HEK293 (cell line): ENCODE results near the gene CATSPERZ.
A peak's percentile ranks its signal among the peaks of the same experiment; 100 is the strongest.

Source experiments
- CTCF ChIA-PET: fragments of 350-600 bp; formaldehyde crosslinking; extraction: SDS; loops from one replicate; lab custom pipeline; 2021; ENCODE audit warnings: antibody characterized with exemption; lab: Yijun Ruan, JAX
- POLR2A ChIA-PET: fragments of 300-600 bp; formaldehyde crosslinking; extraction: SDS; loops from one replicate; lab custom pipeline; 2020; ENCODE audit warnings: antibody characterized with exemption, inconsistent platforms; lab: Yijun Ruan, JAX
- H3K27ac ChIP-seq: fragments of 200-500 bp; sonication (Bioruptor generic); 2 replicates; pipeline ENCODE4 v1.5.1; 2014; ENCODE audit warnings: low read depth, low read length, control low read depth, inconsistent platforms; ENCODE audit errors: extremely low read depth
- H3K36me3 ChIP-seq, 2 experiments: fragments of 200-500 bp in 1 of 2; sonication (Bioruptor generic) in 1 of 2; 1 replicate in 1 of 2; 2 replicates in 1 of 2; pipeline ENCODE4 v1.5.1; 2014 to 2017; ENCODE audit warnings: inconsistent platforms in 2 of 2, low read length in 2 of 2; ENCODE audit not compliant: control insufficient read depth in 2 of 2, insufficient read depth in 1 of 2
- H3K4me1 ChIP-seq: fragments of 200-500 bp; sonication (Bioruptor generic); 2 replicates; pipeline ENCODE4 v1.5.1; 2014; ENCODE audit warnings: mild to moderate bottlenecking, low read length, inconsistent platforms; ENCODE audit not compliant: control insufficient read depth, insufficient read depth
- H3K4me3 ChIP-seq: 2 replicates; pipeline ENCODE4 v1.5.1; 2011; ENCODE audit warnings: low read depth, mild to moderate bottlenecking, control low read depth, low read length, moderate library complexity
- H3K9me3 ChIP-seq: fragments of 200-500 bp; sonication (Bioruptor generic); 2 replicates; pipeline ENCODE4 v1.5.1; 2014; ENCODE audit warnings: low read depth, low read length, inconsistent platforms; ENCODE audit not compliant: control insufficient read depth, insufficient read depth
- IKZF3 ChIP-seq: fragments of 450-650 bp; IDR thresholded peaks from 2 replicates; pipeline ENCODE4 v1.5.0; 2018; ENCODE audit warnings: missing biosample characterization, mild to moderate bottlenecking, missing genetic modification characterization, moderate library complexity
- KLF16 ChIP-seq: fragments of 450-650 bp; formaldehyde crosslinking; IDR thresholded peaks from 2 replicates; pipeline ENCODE4 v1.5.1; 2017; ENCODE audit warnings: missing biosample characterization, missing genetic modification characterization
- KLF8 ChIP-seq: fragments of 450-650 bp; formaldehyde crosslinking; IDR thresholded peaks from 2 replicates; pipeline ENCODE4 v1.5.1; 2016; ENCODE audit warnings: missing biosample characterization, missing genetic modification characterization
- SCRT1 ChIP-seq: fragments of 450-650 bp; formaldehyde crosslinking; IDR thresholded peaks from 2 replicates; pipeline ENCODE4 v1.5.1; 2016; ENCODE audit warnings: missing biosample characterization, missing genetic modification characterization, borderline replicate concordance
- SCRT2 ChIP-seq: fragments of 450-650 bp; formaldehyde crosslinking; IDR thresholded peaks from 2 replicates; pipeline ENCODE4 v1.5.1; 2016; ENCODE audit warnings: missing biosample characterization, missing genetic modification characterization
- SP2 ChIP-seq: fragments of 450-650 bp; formaldehyde crosslinking; IDR thresholded peaks from 2 replicates; pipeline ENCODE4 v1.5.1; 2016; ENCODE audit warnings: missing biosample characterization, missing genetic modification characterization
- ZIC2 ChIP-seq: fragments of 450-650 bp; formaldehyde crosslinking; IDR thresholded peaks from 2 replicates; pipeline ENCODE4 v1.5.1; 2016; ENCODE audit warnings: missing biosample characterization, missing genetic modification characterization
- ZNF10 ChIP-seq: fragments of 450-650 bp; formaldehyde crosslinking; IDR thresholded peaks from 2 replicates; pipeline ENCODE4 v1.5.1; 2017; ENCODE audit warnings: missing biosample characterization, missing genetic modification characterization
- ZNF114 ChIP-seq: fragments of 450-650 bp; formaldehyde crosslinking; IDR thresholded peaks from 2 replicates; pipeline ENCODE4 v1.5.0; 2017; ENCODE audit warnings: missing biosample characterization, missing genetic modification characterization
- ZNF19 ChIP-seq: fragments of 450-650 bp; formaldehyde crosslinking; IDR thresholded peaks from 2 replicates; pipeline ENCODE4; 2016; ENCODE audit warnings: missing biosample characterization, missing genetic modification characterization, low read depth
- ZNF280D ChIP-seq: fragments of 450-650 bp; formaldehyde crosslinking; IDR thresholded peaks from 2 replicates; pipeline ENCODE4 v1.5.1; 2016; ENCODE audit warnings: missing biosample characterization, missing genetic modification characterization
- ZNF335 ChIP-seq: fragments of 450-650 bp; formaldehyde crosslinking; conservative IDR thresholded peaks from 2 replicates; pipeline ENCODE4 v1.5.1; 2016; ENCODE audit warnings: missing biosample characterization, missing genetic modification characterization
- ZNF341 ChIP-seq: fragments of 450-650 bp; formaldehyde crosslinking; IDR thresholded peaks from 2 replicates; pipeline ENCODE4; 2016; ENCODE audit warnings: low read depth, missing biosample characterization, missing genetic modification characterization
- ZNF350 ChIP-seq: fragments of 450-650 bp; formaldehyde crosslinking; IDR thresholded peaks from 2 replicates; pipeline ENCODE4 v1.5.0; 2017; ENCODE audit warnings: missing biosample characterization, mild to moderate bottlenecking, missing genetic modification characterization
- ZNF391 ChIP-seq: fragments of 450-650 bp; formaldehyde crosslinking; IDR thresholded peaks from 2 replicates; pipeline ENCODE4 v1.5.1; 2016; ENCODE audit warnings: low read depth, missing biosample characterization, missing genetic modification characterization, borderline replicate concordance
- ZNF426 ChIP-seq: fragments of 450-650 bp; formaldehyde crosslinking; IDR thresholded peaks from 2 replicates; pipeline ENCODE4 v1.5.1; 2017; ENCODE audit warnings: missing biosample characterization, missing genetic modification characterization, mild to moderate bottlenecking, inconsistent platforms, moderate library complexity
- ZNF692 ChIP-seq: fragments of 450-650 bp; formaldehyde crosslinking; IDR thresholded peaks from 2 replicates; pipeline ENCODE4 v1.5.1; 2016; ENCODE audit warnings: missing biosample characterization, missing genetic modification characterization
- ZNF707 ChIP-seq: fragments of 450-650 bp; formaldehyde crosslinking; IDR thresholded peaks from 2 replicates; pipeline ENCODE4 v1.5.1; 2016; ENCODE audit warnings: missing biosample characterization, missing genetic modification characterization
- ZNF843 ChIP-seq: fragments of 450-650 bp; formaldehyde crosslinking; IDR thresholded peaks from 2 replicates; pipeline ENCODE4 v1.5.1; 2016; ENCODE audit warnings: missing biosample characterization, missing genetic modification characterization
- ZSCAN30 ChIP-seq: fragments of 450-650 bp; IDR thresholded peaks from 2 replicates; pipeline ENCODE4 v1.5.1; 2018; ENCODE audit warnings: missing biosample characterization, mild to moderate bottlenecking, missing genetic modification characterization, moderate library complexity
- TF ChIP-seq, protein P1 (sequence below): fragments of 450-650 bp; formaldehyde crosslinking; IDR thresholded peaks from 2 replicates; pipeline ENCODE4 v1.5.1; 2016; ENCODE audit warnings: missing biosample characterization, missing genetic modification characterization
- TF ChIP-seq, protein P2 (sequence below): fragments of 450-650 bp; formaldehyde crosslinking; IDR thresholded peaks from 2 replicates; pipeline ENCODE4 v1.5.1; 2016; ENCODE audit warnings: missing biosample characterization, missing genetic modification characterization
- TF ChIP-seq, protein P3 (sequence below): fragments of 450-650 bp; formaldehyde crosslinking; IDR thresholded peaks from 2 replicates; pipeline ENCODE4; 2016; ENCODE audit warnings: missing biosample characterization, missing genetic modification characterization

The CATSPERZ gene

GRCh38 chr11:64267207-64267945, 32.8 kb upstream of the CATSPERZ start:
- no peak overlapping the region; the same call in 1 of the 2 replicates for H3K27ac ChIP-seq
- CTCF ChIA-PET: interaction anchor here (0.6 to 6.8 kb wide), 6 partner anchors 16 to 383 kb away, joined by 3 to 81 read pairs (median 4); partner anchors contain the start of genes CATSPERZ, ESRRA and PLCB3
- peak; percentile 50 for TF ChIP-seq SCRT2 (tag by site-specific recombination)
- no peak for TF ChIP-seq ZNF707 (tag by site-specific recombination)
- no peak overlapping the region for H3K4me3 ChIP-seq
- no peaks in the 10 kb centered on the region for H3K9me3 ChIP-seq
- peaks cover 0 to 44% of the 10 kb centered on the region in 2 experiments; a peak in 1 of 3 replicates for H3K36me3 ChIP-seq
- POLR2A ChIA-PET: interaction anchor here (0.6 to 7.0 kb wide), 7 partner anchors 9 to 53 kb away, joined by 3 to 96 read pairs (median 5); partner anchors contain the start of genes BAD, FKBP2, GPR137 and PLCB3
- peaks cover 2% of the 10 kb centered on the region; the same call in 1 of the 2 replicates for H3K4me1 ChIP-seq

DNA sequence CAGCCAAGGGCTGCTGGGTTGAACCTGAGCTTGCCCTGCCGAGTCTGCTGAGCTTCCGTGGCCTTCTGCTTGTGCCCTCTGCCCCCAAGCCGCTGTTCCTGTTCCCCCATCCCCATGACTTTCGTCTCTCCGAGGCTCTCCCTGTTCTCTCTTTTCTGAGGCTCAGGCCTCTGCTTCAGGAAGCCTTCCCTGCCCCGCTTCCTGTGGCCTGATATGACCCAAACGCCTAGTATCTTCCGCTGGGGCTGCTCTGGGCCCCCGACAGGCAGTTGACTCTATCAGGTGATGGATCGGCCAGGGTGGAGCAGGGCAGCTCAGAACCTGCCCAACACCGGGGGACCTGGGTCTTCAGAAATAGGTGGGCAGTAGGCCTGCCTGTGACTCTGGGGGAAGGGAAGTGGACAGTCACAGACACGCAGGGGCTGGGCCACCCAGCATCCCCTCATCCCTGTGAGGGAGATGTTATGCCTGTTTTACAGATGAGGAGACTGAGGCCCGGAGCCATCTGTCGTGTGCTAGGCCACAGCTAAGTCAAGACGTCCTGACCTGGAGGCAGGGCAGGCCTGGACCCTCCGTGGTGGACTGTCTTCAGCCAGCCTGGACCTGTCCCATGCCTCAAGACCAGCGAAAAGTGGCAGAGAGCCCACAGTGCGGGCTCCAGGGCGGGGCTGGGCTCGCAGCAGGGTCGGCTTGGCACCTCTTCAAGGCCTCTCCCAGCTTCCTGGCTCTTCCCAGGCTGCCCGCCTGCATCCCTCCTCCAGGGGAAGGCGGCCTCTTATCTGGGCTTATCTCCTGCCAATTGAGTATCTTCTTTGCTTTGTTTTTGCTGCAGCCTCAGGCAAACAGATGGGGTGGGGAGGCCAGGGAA, 31.9 kb upstream of the CATSPERZ start:
- H3K4me3 ChIP-seq: no peak overlapping the region
- peak overlapping the region; percentile 83 for H3K27ac ChIP-seq
- POLR2A ChIA-PET: interaction anchor here (0.6 to 7.0 kb wide), 11 partner anchors 10 to 87 kb away, joined by 3 to 96 read pairs (median 5); partner anchors contain the start of genes BAD, FERMT3, FKBP2 and GPR137
- H3K4me1 ChIP-seq: peaks cover 2% of the 10 kb centered on the region; the same call in 1 of the 2 replicates
- no peaks in the 10 kb centered on the region for H3K9me3 ChIP-seq
- CTCF ChIA-PET: interaction anchor here (0.7 to 6.8 kb wide), 6 partner anchors 16 to 382 kb away, joined by 3 to 81 read pairs (median 4); partner anchors contain the start of genes CATSPERZ, ESRRA and PLCB3
- H3K36me3 ChIP-seq: peaks cover 0 to 39% of the 10 kb centered on the region in 2 experiments; a peak in 1 of 3 replicates
- no peak for TF ChIP-seq ZNF114 (tag by site-specific recombination)
- no peak for TF ChIP-seq ZNF843 (tag by site-specific recombination)
- peak; percentile 16; the same call in 1 of the 2 replicates for TF ChIP-seq ZIC2 (tag by site-specific recombination)
- TF ChIP-seq, protein P1, sequence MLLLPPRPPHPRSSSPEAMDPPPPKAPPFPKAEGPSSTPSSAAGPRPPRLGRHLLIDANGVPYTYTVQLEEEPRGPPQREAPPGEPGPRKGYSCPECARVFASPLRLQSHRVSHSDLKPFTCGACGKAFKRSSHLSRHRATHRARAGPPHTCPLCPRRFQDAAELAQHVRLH (tag by site-specific recombination): 0 out of 2 replicates have a peak, but pooled peaks have one; percentile 9
- peak; percentile 37; the same call in 1 of the 2 replicates for TF ChIP-seq KLF16
- 0 out of 2 replicates have a peak, but pooled peaks have one; percentile 24 for TF ChIP-seq ZSCAN30 (tag by site-specific recombination)
- peak; percentile 66 for TF ChIP-seq SP2 (tag by site-specific recombination)
- peak; percentile 53; the same call in 1 of the 2 replicates for TF ChIP-seq IKZF3 (tag by site-specific recombination)
- no peak for TF ChIP-seq ZNF19 (tag by site-specific recombination)
- 0 out of 2 replicates have a peak, but pooled peaks have one; percentile 7 for TF ChIP-seq ZNF335 (tag by site-specific recombination)
- no peak for TF ChIP-seq ZNF692 (tag by site-specific recombination)
- TF ChIP-seq, protein P2, sequence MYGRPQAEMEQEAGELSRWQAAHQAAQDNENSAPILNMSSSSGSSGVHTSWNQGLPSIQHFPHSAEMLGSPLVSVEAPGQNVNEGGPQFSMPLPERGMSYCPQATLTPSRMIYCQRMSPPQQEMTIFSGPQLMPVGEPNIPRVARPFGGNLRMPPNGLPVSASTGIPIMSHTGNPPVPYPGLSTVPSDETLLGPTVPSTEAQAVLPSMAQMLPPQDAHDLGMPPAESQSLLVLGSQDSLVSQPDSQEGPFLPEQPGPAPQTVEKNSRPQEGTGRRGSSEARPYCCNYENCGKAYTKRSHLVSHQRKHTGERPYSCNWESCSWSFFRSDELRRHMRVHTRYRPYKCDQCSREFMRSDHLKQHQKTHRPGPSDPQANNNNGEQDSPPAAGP: 0 out of 2 replicates have a peak, but pooled peaks have one; percentile 18
- no peak for TF ChIP-seq ZNF426 (tag by site-specific recombination)
- no peak for TF ChIP-seq SCRT1 (tag by site-specific recombination)
- no peak for TF ChIP-seq ZNF391 (tag by site-specific recombination)
- no peak for TF ChIP-seq ZNF280D (tag by site-specific recombination)
- peak; percentile 21; the same call in 1 of the 2 replicates for TF ChIP-seq ZNF10 (tag by site-specific recombination)
- TF ChIP-seq, protein P3, sequence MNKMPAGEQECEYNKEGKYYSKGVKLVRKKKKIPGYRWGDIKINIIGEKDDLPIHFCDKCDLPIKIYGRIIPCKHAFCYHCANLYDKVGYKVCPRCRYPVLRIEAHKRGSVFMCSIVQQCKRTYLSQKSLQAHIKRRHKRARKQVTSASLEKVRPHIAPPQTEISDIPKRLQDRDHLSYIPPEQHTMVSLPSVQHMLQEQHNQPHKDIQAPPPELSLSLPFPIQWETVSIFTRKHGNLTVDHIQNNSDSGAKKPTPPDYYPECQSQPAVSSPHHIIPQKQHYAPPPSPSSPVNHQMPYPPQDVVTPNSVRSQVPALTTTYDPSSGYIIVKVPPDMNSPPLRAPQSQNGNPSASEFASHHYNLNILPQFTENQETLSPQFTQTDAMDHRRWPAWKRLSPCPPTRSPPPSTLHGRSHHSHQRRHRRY (tag by site-specific recombination): no peak
- TF ChIP-seq ZNF341 (tag by site-specific recombination): peak; percentile 89
- no peak for TF ChIP-seq KLF8
- no peak for TF ChIP-seq ZNF350 (tag by site-specific recombination)
